GM12878 (cell line): ENCODE results near the gene STK11. TPM values are rescaled to one million over a fixed set of nuclear protein-coding genes. Genes with fewer than 3 reads are reported as not detected.

Experiments used
- BCL11A ChIP-seq: IDR thresholded peaks from 2 replicates; pipeline ENCODE4 v1.6.1; 2011; ENCODE audit warnings: low read depth, low read length
- CBX3 ChIP-seq: fragments of 200-600 bp; sonication (generic); IDR thresholded peaks from 2 replicates; pipeline ENCODE4 v1.6.1; 2016; ENCODE audit warnings: low read depth, borderline replicate concordance
- CHD1 ChIP-seq: IDR thresholded peaks from 2 replicates; pipeline ENCODE4 v1.6.1; 2012; ENCODE audit warnings: low read depth, low read length, improper control_type of control experiment
- EED ChIP-seq: sonication (generic); IDR thresholded peaks from 2 replicates; pipeline ENCODE4 v1.6.1; 2016; ENCODE audit warnings: antibody characterized with exemption, low read depth
- EZH2 ChIP-seq: IDR thresholded peaks from 2 replicates; pipeline ENCODE4 v1.6.1; 2012; ENCODE audit warnings: low read depth, mild to moderate bottlenecking, control low read depth, inconsistent platforms, low read length, borderline replicate concordance; ENCODE audit not compliant: control insufficient read depth
- KDM1A ChIP-seq: fragments of 200-600 bp; sonication (generic); IDR thresholded peaks from 2 replicates; pipeline ENCODE4 v1.6.1; 2016; ENCODE audit warnings: borderline replicate concordance
- MEF2B ChIP-seq: fragments of 450-650 bp; IDR thresholded peaks from 2 replicates; pipeline ENCODE4 v1.6.1; 2018; ENCODE audit warnings: mild to moderate bottlenecking, moderate library complexity; ENCODE audit not compliant: partially characterized antibody, poor library complexity, severe bottlenecking
- MXI1 ChIP-seq: fragments of 150-350 bp; IDR thresholded peaks from 2 replicates; pipeline ENCODE4 v1.6.1; 2011; ENCODE audit warnings: low read depth, mild to moderate bottlenecking, inconsistent platforms, low read length, improper control_type of control experiment
- NBN ChIP-seq: fragments of 450-650 bp; IDR thresholded peaks from 2 replicates; pipeline ENCODE4 v1.6.1; 2016
- NRF1 ChIP-seq: conservative IDR thresholded peaks from 2 replicates; pipeline ENCODE4 v1.6.1; 2011; ENCODE audit warnings: mild to moderate bottlenecking, low read depth, low read length, improper control_type of control experiment
- RAD21 ChIP-seq: IDR thresholded peaks from 2 replicates; pipeline ENCODE4 v1.6.1; 2011; ENCODE audit warnings: mild to moderate bottlenecking, low read depth, low read length, moderate library complexity; ENCODE audit not compliant: insufficient read depth
- SKIL ChIP-seq: fragments of 450-650 bp; IDR thresholded peaks from 2 replicates; pipeline ENCODE4 v1.6.1; 2017; ENCODE audit warnings: mild to moderate bottlenecking, low read depth, inconsistent platforms; ENCODE audit not compliant: poor library complexity, severe bottlenecking
- SMAD1 ChIP-seq: fragments of 450-650 bp; IDR thresholded peaks from 2 replicates; pipeline ENCODE4 v1.6.1; 2018; ENCODE audit warnings: mild to moderate bottlenecking, low read depth; ENCODE audit not compliant: partially characterized antibody
- STAT1 ChIP-seq: fragments of 450-650 bp; conservative IDR thresholded peaks from 2 replicates; pipeline ENCODE4 v1.6.1; 2014; ENCODE audit warnings: antibody characterized with exemption, mild to moderate bottlenecking
- USF2 ChIP-seq: IDR thresholded peaks from 2 replicates; pipeline ENCODE4 v1.6.1; 2011; ENCODE audit warnings: low read depth, low read length, improper control_type of control experiment, borderline replicate concordance
- YY1 ChIP-seq: IDR thresholded peaks from 2 replicates; pipeline ENCODE4 v1.6.1; 2011; ENCODE audit warnings: low read depth, mild to moderate bottlenecking, low read length
- ZNF217 ChIP-seq: fragments of 450-650 bp; IDR thresholded peaks from 2 replicates; pipeline ENCODE4 v1.6.1; 2017; ENCODE audit warnings: antibody characterized with exemption, mild to moderate bottlenecking
- ZNF687 ChIP-seq: fragments of 450-650 bp; IDR thresholded peaks from 2 replicates; pipeline ENCODE4 v1.6.1; 2017; ENCODE audit warnings: mild to moderate bottlenecking, moderate library complexity
- polyA plus RNA-seq, 11 experiments: library from polyadenylated mRNA; depleted of rRNA in 4 of 11; unstranded in 6 of 11; stranded (reverse) in 5 of 11; fragments of >200 nt; fragmentation: Nextera tagmentation in 4 of 11; fragmentation: Illumina TruSeq in 1 of 11; extraction: Ambion mirVana in 4 of 11; extraction: Trizol in 1 of 11; gene quantifications; 1 replicate in 1 of 11; 2 replicates in 10 of 11; pipeline versions ENCODE4 v1.2.1 to v1.2.3, GENCODE V29; 2011 to 2016; ENCODE audit warnings: inconsistent platforms in 2 of 11, missing spikeins in 2 of 11, low read depth in 1 of 11
- total RNA-seq, 4 experiments: library from RNA; depleted of rRNA in 3 of 4; stranded (reverse); fragments of >200 nt in 3 of 4; fragmentation: Illumina TruSeq in 1 of 4; extraction: Trizol in 1 of 4; gene quantifications; 2 replicates each; pipeline versions ENCODE4 v1.2.1 to v1.2.3, GENCODE V29; 2013 to 2021
- TF ChIP-seq, protein P1 (sequence below): fragments of 450-650 bp; formaldehyde crosslinking; IDR thresholded peaks from 2 replicates; pipeline ENCODE4 v1.4.0; 2022; ENCODE audit warnings: mild to moderate bottlenecking, moderate library complexity

Gene STK11
- total and polyA plus RNA-seq, 10 of the 15 experiments (the other 5 are each of a cell fraction or from before 2014, with no cell fraction given) = 0.33 to 71.0 (median 23.8) TPM

DNA sequence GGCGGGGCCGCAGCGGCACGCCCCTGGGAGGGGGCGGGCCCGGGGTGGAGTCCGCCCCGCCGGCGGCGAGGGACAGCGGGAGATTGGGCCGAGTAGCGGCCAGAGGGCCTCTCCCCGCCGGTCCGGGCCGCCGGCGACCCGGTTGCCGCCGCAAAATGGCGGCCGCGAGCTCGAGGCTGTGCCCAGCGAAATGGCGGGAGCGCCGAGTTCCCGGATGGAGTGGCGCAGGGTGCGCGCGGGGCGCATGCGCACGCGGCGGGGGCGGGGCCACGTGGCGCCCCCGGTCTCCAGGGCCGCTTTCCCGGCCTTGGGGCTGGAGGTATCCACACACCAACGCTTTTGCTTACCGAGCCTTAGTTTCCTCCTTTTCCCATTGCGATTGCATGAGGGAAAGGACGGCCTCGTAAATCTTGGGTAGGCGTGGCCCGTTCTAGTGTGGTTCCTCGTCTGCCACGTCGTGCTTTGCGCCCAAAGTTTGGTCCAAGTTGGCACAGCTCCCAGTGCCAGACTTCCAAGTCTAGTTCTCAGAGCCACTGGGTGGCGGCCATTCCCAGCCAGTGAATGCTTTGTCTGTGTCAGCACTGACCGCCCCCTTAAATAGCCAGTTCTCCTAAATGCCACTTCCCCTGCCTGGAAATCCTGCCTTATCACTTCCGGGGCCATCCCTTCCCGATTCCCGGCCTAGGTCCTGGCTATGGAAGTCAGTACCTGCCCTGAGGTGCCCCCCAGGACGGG is 64.1 kb downstream of the STK11 start (continued):
- peak; percentile 87; the same call in 1 of the 2 replicates for TF ChIP-seq ZNF687
- TF ChIP-seq CBX3 = no peak
- no peak for TF ChIP-seq RAD21
- TF ChIP-seq EED = 0 out of 2 replicates have a peak, but pooled peaks have one; percentile 28
- TF ChIP-seq SMAD1 = no peak
- peak; percentile 77 for TF ChIP-seq USF2
- no peak for TF ChIP-seq KDM1A
- TF ChIP-seq EZH2 = no peak
- TF ChIP-seq BCL11A = peak; percentile 1; the same call in 1 of the 2 replicates
- TF ChIP-seq MEF2B = peak; percentile 15
- TF ChIP-seq MXI1 = peak; percentile 93
- TF ChIP-seq NRF1 = peak; percentile 88
- TF ChIP-seq CHD1 = peak; percentile 24
- no peak for TF ChIP-seq SKIL
- TF ChIP-seq, protein P1, sequence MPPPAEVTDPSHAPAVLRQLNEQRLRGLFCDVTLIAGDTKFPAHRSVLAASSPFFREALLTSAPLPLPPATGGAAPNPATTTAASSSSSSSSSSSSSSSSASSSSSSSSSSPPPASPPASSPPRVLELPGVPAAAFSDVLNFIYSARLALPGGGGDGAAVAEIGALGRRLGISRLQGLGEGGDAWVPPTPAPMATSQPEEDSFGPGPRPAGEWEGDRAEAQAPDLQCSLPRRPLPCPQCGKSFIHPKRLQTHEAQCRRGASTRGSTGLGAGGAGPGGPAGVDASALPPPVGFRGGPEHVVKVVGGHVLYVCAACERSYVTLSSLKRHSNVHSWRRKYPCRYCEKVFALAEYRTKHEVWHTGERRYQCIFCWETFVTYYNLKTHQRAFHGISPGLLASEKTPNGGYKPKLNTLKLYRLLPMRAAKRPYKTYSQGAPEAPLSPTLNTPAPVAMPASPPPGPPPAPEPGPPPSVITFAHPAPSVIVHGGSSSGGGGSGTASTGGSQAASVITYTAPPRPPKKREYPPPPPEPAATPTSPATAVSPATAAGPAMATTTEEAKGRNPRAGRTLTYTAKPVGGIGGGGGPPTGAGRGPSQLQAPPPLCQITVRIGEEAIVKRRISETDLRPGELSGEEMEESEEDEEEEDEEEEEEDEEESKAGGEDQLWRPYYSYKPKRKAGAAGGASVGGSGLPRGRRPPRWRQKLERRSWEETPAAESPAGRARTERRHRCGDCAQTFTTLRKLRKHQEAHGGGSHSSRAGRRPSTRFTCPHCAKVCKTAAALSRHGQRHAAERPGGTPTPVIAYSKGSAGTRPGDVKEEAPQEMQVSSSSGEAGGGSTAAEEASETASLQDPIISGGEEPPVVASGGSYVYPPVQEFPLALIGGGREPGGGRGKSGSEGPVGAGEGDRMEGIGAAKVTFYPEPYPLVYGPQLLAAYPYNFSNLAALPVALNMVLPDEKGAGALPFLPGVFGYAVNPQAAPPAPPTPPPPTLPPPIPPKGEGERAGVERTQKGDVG = no peak
- TF ChIP-seq YY1 = peak; percentile 100
- 0 out of 2 replicates have a peak, but pooled peaks have one; percentile 72 for TF ChIP-seq STAT1
- TF ChIP-seq ZNF217 = peak; percentile 72; the same call in 1 of the 2 replicates
- 0 out of 2 replicates have a peak, but pooled peaks have one; percentile 22 for TF ChIP-seq NBN
